GM12872 (cell line): Measurements from ENCODE around the gene CTNNA2.

Experiments used
- TF ChIP-seq, protein P1 (sequence below): IDR thresholded peaks from 3 replicates; pipeline ENCODE4 v1.5.1; 2011; ENCODE audit warnings: low read depth, mild to moderate bottlenecking, low read length, moderate library complexity; ENCODE audit not compliant: insufficient read depth

CTNNA2 gene

GRCh38 chr2:80153151-80153550 lies 640.3 kb downstream of the CTNNA2 start:
- TF ChIP-seq, protein P1, sequence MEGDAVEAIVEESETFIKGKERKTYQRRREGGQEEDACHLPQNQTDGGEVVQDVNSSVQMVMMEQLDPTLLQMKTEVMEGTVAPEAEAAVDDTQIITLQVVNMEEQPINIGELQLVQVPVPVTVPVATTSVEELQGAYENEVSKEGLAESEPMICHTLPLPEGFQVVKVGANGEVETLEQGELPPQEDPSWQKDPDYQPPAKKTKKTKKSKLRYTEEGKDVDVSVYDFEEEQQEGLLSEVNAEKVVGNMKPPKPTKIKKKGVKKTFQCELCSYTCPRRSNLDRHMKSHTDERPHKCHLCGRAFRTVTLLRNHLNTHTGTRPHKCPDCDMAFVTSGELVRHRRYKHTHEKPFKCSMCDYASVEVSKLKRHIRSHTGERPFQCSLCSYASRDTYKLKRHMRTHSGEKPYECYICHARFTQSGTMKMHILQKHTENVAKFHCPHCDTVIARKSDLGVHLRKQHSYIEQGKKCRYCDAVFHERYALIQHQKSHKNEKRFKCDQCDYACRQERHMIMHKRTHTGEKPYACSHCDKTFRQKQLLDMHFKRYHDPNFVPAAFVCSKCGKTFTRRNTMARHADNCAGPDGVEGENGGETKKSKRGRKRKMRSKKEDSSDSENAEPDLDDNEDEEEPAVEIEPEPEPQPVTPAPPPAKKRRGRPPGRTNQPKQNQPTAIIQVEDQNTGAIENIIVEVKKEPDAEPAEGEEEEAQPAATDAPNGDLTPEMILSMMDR = no peak

- TF ChIP-seq, protein P1 = no peak
These were observed 640.9 kb downstream of the CTNNA2 start for GRCh38 chr2:80153768-80154167.

GRCh38 chr2:80154231-80154915 lies 641.5 kb downstream of the CTNNA2 start:
- TF ChIP-seq, protein P1 = no peak

GRCh38 chr2:80164375-80164774 lies 651.5 kb downstream of the CTNNA2 start:
- TF ChIP-seq, protein P1 = no peak

- TF ChIP-seq, protein P1 = no peak
These were observed 653.8 kb downstream of the CTNNA2 start for GRCh38 chr2:80166483-80167171.

DNA sequence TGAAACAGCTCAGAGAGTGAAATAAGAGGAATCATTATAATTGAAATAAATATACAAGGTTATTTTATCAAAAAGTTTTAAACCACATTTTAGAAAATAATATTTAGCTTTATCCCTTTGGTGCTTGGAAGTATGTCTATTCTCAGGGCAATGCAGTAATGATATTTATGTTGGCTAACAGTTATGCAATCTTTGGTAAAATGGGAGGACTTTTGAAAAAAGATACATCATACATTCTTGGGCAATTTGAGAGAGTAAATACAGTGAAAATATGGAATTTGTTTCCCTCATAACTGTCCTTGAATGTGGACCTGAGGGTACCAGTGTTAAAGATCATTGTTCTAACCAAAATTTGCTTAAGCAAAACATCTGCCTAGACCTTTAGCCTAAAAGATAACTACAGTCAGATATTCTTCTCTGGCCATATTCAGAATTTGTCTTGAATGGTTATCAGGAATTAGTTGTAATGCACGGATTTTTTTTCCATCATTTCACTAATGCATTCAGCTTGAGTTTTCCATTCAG lies 654.5 kb downstream of the CTNNA2 start:
- TF ChIP-seq, protein P1 = no peak

- TF ChIP-seq, protein P1 = no peak
These were observed 655.2 kb downstream of the CTNNA2 start for GRCh38 chr2:80168037-80168436.
